Activated CD4-positive, CD25-positive, alpha-beta regulatory T cell treated with anti-CD3 and anti-CD28 coated beads, Interleukin-2, amount 50 U/mL, for 24 hours (primary cell): Measurements from ENCODE around the gene PLEKHG4.

Source experiments
- ATAC-seq, 2 donors: fragments of 150-1000 bp; cut with Tn5 transposase; one replicate each; pipeline ENCODE4 v1.10.0; 2021; ENCODE audit warnings: mild to moderate bottlenecking in 1 of 2, moderate library complexity in 1 of 2

The PLEKHG4 gene, protein sequence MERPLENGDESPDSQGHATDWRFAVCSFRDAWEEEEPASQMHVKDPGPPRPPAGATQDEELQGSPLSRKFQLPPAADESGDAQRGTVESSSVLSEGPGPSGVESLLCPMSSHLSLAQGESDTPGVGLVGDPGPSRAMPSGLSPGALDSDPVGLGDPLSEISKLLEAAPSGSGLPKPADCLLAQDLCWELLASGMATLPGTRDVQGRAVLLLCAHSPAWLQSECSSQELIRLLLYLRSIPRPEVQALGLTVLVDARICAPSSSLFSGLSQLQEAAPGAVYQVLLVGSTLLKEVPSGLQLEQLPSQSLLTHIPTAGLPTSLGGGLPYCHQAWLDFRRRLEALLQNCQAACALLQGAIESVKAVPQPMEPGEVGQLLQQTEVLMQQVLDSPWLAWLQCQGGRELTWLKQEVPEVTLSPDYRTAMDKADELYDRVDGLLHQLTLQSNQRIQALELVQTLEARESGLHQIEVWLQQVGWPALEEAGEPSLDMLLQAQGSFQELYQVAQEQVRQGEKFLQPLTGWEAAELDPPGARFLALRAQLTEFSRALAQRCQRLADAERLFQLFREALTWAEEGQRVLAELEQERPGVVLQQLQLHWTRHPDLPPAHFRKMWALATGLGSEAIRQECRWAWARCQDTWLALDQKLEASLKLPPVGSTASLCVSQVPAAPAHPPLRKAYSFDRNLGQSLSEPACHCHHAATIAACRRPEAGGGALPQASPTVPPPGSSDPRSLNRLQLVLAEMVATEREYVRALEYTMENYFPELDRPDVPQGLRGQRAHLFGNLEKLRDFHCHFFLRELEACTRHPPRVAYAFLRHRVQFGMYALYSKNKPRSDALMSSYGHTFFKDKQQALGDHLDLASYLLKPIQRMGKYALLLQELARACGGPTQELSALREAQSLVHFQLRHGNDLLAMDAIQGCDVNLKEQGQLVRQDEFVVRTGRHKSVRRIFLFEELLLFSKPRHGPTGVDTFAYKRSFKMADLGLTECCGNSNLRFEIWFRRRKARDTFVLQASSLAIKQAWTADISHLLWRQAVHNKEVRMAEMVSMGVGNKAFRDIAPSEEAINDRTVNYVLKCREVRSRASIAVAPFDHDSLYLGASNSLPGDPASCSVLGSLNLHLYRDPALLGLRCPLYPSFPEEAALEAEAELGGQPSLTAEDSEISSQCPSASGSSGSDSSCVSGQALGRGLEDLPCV

DNA sequence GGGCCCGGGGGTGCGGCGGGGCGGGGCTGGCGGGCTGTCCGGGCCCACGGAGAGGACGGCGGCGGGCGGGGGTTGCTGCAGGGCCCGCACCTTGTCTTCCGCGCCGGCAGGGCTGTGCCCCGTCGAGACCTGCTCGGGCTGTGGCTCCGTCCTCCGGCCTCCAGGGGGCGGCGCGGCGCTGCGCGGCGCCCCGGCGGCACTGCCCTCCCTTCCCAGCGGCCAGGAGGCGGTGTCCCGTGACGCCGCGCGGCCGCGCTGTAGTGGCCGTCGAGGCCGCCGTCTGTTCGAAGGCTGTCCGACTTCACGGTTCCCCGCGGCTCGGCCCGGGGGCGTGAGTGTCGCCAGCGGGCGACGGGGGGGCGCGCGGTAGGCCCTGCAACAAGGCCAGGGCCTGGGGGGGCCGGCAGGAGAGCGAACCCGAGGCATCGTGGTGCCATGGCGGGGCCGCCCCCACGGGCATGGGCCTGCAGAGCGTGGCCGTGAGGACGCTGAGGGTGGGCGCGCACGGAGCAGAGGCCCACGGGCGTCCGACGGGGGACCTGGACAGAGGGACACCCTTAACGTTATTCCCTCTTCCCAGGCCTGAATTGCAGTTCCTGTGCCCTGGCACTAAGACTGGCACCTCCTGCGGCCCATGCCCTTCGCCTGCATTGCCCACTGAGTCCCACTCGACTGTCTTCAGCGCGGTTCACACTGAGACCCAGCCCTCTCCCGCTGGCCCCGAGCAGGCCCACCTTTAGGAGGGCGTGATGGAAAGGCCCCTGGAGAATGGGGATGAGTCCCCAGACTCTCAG is at the start of gene PLEKHG4:
Gene PLEKHG4, plus strand, starts transcription at position 237 of the 794 bp plus-strand sequence. Its CDS starts 513 bp downstream, at position 750.
- ATAC-seq = peak; percentile 95 to 96

- ATAC-seq = no peak
These were observed 49.2 kb upstream of the PLEKHG4 start for GRCh38 chr16:67229906-67230808.

DNA sequence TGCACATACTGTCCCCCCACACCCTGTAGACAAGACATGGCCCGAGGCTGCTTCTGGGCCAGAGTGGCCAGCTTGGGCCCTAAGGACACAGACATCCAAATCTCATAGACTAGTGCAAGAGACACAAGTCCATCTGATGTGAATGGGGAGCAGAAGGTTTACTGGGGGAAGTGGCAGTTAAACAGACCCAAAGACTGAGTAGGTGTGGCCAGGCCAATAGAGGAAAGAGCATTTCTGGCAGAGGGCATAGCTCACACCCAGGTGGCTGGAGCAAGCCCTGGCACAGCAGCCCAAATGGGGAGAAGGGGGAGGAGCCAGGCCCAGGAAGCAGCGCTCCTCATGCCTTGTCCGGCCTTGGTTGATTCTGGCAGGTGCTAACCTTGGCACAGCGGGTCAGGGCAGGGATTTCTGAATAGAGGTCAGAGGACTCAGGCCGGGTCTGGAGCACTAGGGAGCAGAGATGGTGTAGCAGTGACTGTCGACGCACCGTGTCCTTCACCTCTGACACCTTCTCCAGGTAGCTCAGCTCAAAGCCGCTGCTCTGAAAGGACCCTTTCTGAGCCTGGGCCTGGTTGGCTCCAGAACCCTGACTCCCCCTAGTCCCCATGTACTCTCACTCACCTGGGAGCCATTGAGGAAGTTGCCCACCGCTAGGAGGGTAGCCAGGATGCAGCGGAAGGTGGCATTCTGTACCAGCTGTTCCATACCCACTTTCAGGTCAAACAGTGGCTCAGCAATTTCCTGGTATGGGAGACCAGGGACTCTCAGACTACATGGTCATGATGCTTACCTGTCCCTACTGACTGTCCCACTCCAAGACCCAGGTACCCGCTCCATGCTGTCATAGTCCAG is 48.3 kb upstream of the PLEKHG4 start:
- ATAC-seq = no peak

DNA sequence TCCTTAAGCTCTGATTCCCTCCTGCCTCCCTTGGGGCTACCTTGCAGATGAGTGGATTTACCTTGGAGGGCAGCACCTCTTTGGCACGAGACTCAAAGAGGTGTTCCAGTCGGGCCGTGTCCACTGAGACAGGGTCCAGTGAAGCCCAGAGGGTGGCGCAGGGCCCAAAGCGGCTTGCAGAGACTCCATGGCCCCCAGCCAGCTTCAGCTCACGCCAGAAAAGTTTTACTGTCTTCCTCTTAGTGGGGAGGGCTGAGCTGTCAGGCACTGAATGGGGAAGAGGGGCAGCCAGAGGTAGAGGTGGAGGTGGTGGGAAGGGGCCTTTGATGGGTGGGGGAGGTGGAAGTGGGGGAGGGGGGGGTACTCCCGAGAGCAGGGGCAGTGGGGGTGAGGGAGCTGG is 45.7 kb upstream of the PLEKHG4 start:
- no peak for ATAC-seq

GRCh38 chr16:67234180-67234597 is 45.1 kb upstream of the PLEKHG4 start:
- ATAC-seq = no peak

GRCh38 chr16:67235816-67236562 is 43.3 kb upstream of the PLEKHG4 start:
- ATAC-seq = peak in 1 of 2 donors; percentile 15

DNA sequence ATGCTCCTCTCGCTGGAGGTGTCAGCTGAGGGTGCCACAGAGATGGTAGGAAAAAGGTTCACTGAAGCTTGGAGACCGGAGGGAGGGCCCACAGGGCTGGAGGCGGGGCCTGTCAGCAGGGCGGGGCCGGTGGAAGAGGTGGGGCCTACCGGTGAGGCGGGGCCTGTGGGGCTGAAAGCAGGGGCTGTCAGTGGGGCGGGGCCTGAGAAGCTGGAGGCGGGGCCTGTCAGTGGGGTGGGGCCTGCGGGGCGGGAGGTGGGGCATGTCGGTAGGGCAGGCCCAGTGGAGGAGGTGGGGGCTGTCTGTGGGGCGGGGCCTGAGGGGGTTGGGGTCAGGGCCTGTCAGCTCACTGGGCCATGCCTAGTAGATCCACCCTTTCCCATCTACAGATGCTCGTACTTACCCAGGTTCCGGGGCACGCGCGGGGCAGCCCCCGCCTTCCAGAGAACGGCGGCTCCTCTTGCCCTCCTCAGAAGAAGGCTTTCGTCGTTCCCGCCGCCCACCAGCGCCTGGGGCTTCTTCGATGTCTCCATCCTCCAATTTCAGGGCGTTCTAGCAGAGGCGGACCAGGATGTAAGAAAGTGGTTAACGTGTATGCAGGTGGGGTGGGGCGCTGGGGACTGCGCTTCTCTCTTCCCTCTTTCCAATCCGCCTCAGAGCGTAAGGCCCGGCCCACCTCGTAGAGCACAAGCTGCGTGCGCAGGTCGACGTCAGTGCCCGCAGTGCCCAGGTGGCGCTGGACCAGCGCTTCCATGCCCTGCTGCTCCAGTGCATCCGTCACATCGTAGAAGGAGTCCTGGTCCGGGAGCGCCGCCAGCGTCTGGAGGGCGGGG is 42.6 kb upstream of the PLEKHG4 start:
- ATAC-seq = peak; percentile 65 to 69

GRCh38 chr16:67237396-67238277 is 41.7 kb upstream of the PLEKHG4 start:
- ATAC-seq = no peak

GRCh38 chr16:67238278-67238575 is 41.1 kb upstream of the PLEKHG4 start:
- ATAC-seq = no peak

- no peak for ATAC-seq
These were observed 40.4 kb upstream of the PLEKHG4 start for GRCh38 chr16:67238806-67239470.

GRCh38 chr16:67240506-67240905 is 38.8 kb upstream of the PLEKHG4 start:
- no peak for ATAC-seq

- ATAC-seq = no peak
These were observed 38.1 kb upstream of the PLEKHG4 start for GRCh38 chr16:67241008-67241900.

DNA sequence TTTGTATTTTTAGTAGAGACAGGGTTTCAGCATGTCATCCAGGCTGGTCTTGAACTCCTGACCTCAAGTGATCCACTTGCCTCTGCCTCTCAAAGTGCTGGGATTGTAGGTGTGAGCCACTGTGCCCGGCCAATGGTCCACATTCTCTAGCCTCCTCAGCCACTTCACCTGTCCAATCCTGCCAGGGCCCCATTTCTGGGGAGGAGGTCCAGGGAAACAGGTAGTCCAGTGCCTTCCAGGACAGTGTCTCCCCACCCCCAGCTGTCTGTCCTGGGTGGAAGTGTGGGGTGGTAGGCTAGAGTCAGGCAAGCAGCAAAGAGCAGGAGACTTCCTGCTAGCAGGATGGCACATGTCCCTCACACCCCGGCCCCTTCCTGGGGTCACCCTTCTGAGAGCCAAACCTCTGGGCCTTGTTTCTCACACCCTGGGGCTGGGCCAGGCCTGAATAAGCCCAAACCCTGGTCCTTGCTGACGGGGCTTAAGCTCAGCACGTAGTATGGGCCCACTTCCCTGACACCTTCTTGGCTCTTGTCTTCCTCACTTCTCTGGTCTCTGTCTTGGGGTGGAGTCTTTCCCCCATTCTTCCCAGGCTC is 37.1 kb upstream of the PLEKHG4 start:
- no peak for ATAC-seq

GRCh38 chr16:67243481-67243880 is 35.9 kb upstream of the PLEKHG4 start:
- no peak for ATAC-seq
